Liver (tissue), 9 donors: ENCODE data around the gene CCDC6. TPM values are rescaled to one million over a fixed set of nuclear protein-coding genes. Genes with fewer than 3 reads are reported as not detected.

Experiments
- DNase-seq: peaks from one replicate; pipeline ENCODE4 v3.0.0-alpha.2; 2017; ENCODE audit warnings: low spot score
- H3K27ac ChIP-seq, 2 donors: one replicate each; pipeline ENCODE4 v1.7.0; 2013; ENCODE audit warnings: inconsistent platforms in 2 of 2, low read length in 2 of 2, control low read depth in 1 of 2, low read depth in 1 of 2, mild to moderate bottlenecking in 1 of 2
- H3K27me3 ChIP-seq, 4 donors: one replicate each; pipeline versions ENCODE4 v1.6.1 to v1.7.0; 2013; ENCODE audit warnings: low read length in 3 of 4, inconsistent platforms in 1 of 4, mild to moderate bottlenecking in 1 of 4, moderate library complexity in 1 of 4; ENCODE audit not compliant: control insufficient read depth in 4 of 4, insufficient read depth in 4 of 4
- H3K36me3 ChIP-seq, 4 donors: one replicate each; pipeline versions ENCODE4 v1.6.1 to v1.7.0; 2013; ENCODE audit warnings: low read length in 3 of 4, mild to moderate bottlenecking in 3 of 4, low read depth in 1 of 4, moderate library complexity in 1 of 4; ENCODE audit not compliant: control insufficient read depth in 4 of 4, insufficient read depth in 3 of 4
- H3K4me1 ChIP-seq, 4 donors: one replicate each; pipeline versions ENCODE4 v1.6.1 to v1.7.0; 2013; ENCODE audit warnings: low read length in 3 of 4, mild to moderate bottlenecking in 3 of 4, moderate library complexity in 1 of 4; ENCODE audit not compliant: control insufficient read depth in 4 of 4, insufficient read depth in 4 of 4
- H3K4me3 ChIP-seq, 3 donors: one replicate each; pipeline versions ENCODE4 v1.6.1 to v1.7.0; 2013; ENCODE audit warnings: low read length in 3 of 3, control low read depth in 1 of 3, low read depth in 1 of 3, mild to moderate bottlenecking in 1 of 3
- H3K9ac ChIP-seq, 2 donors: one replicate each; pipeline ENCODE4 v1.7.0; 2013; ENCODE audit warnings: low read length in 2 of 2, mild to moderate bottlenecking in 2 of 2, moderate library complexity in 2 of 2, control low read depth in 1 of 2, low read depth in 1 of 2
- H3K9me3 ChIP-seq, 4 donors: one replicate each; pipeline versions ENCODE4 v1.6.1 to v1.7.0; 2013; ENCODE audit warnings: low read length in 3 of 4; ENCODE audit not compliant: control insufficient read depth in 4 of 4
- ATF3 ChIP-seq: IDR thresholded peaks from 2 replicates; pipeline ENCODE4 v1.6.1; 2016; ENCODE audit warnings: antibody characterized with exemption
- CTCF ChIP-seq: fragments of 150-350 bp; IDR thresholded peaks from 2 replicates; pipeline ENCODE4 v1.5.1; 2017; ENCODE audit warnings: improper control_type of control experiment, low read depth, low read length; ENCODE audit not compliant: missing input control
- EGR1 ChIP-seq, 2 donors: IDR thresholded peaks; 2 replicates each; pipeline ENCODE4 v1.6.1; 2016 to 2018; ENCODE audit warnings: antibody characterized with exemption in 2 of 2, low read depth in 2 of 2
- FOXA1 ChIP-seq: IDR thresholded peaks from 2 replicates; pipeline ENCODE4 v1.6.1; 2016; ENCODE audit warnings: antibody characterized with exemption
- FOXA2 ChIP-seq: IDR thresholded peaks from 2 replicates; pipeline ENCODE4 v1.6.1; 2016; ENCODE audit warnings: antibody characterized with exemption
- GABPA ChIP-seq, 2 donors: IDR thresholded peaks in 1 of 2; conservative IDR thresholded peaks in 1 of 2; 2 replicates each; pipeline ENCODE4 v1.6.1; 2016; ENCODE audit warnings: antibody characterized with exemption in 2 of 2, mild to moderate bottlenecking in 1 of 2, moderate library complexity in 1 of 2
- HNF4A ChIP-seq, 2 donors: conservative IDR thresholded peaks; 2 replicates each; pipeline ENCODE4 v1.6.1; 2016; ENCODE audit warnings: antibody characterized with exemption in 2 of 2, mild to moderate bottlenecking in 2 of 2
- HNF4G ChIP-seq: IDR thresholded peaks from 2 replicates; pipeline ENCODE4 v1.6.1; 2016; ENCODE audit warnings: antibody characterized with exemption
- JUND ChIP-seq, 2 donors: IDR thresholded peaks; 2 replicates each; pipeline ENCODE4 v1.6.1; 2016; ENCODE audit warnings: antibody characterized with exemption in 2 of 2
- MAX ChIP-seq: IDR thresholded peaks from 2 replicates; pipeline ENCODE4 v1.6.1; 2016; ENCODE audit warnings: antibody characterized with exemption
- NR2F2 ChIP-seq: IDR thresholded peaks from 2 replicates; pipeline ENCODE4 v1.6.1; 2016; ENCODE audit warnings: antibody characterized with exemption
- RAD21 ChIP-seq, 2 donors: IDR thresholded peaks; 2 replicates each; pipeline ENCODE4 v1.6.1; 2016; ENCODE audit warnings: antibody characterized with exemption in 2 of 2, mild to moderate bottlenecking in 2 of 2
- REST ChIP-seq: IDR thresholded peaks from 2 replicates; pipeline ENCODE4 v1.6.1; 2016; ENCODE audit warnings: antibody characterized with exemption, mild to moderate bottlenecking
- RXRA ChIP-seq, 2 donors: IDR thresholded peaks; 2 replicates each; pipeline ENCODE4 v1.6.1; 2017 to 2018; ENCODE audit warnings: antibody characterized with exemption in 2 of 2, mild to moderate bottlenecking in 1 of 2
- SP1 ChIP-seq: IDR thresholded peaks from 2 replicates; pipeline ENCODE4 v1.6.1; 2018; ENCODE audit warnings: antibody characterized with exemption, mild to moderate bottlenecking
- TAF1 ChIP-seq: conservative IDR thresholded peaks from 2 replicates; pipeline ENCODE4 v1.6.1; 2016; ENCODE audit warnings: antibody characterized with exemption, mild to moderate bottlenecking
- YY1 ChIP-seq: IDR thresholded peaks from 2 replicates; pipeline ENCODE4 v1.6.1; 2016; ENCODE audit warnings: antibody characterized with exemption, mild to moderate bottlenecking
- ZBTB33 ChIP-seq: IDR thresholded peaks from 2 replicates; pipeline ENCODE4 v1.6.1; 2016; ENCODE audit warnings: antibody characterized with exemption
- WGBS: extraction: QIAGEN DNeasy Blood & Tissue Kit; methylation state at CpG from one replicate; pipeline ENCODE4 v1.1.7; 2013; 5-methylcytosine and 5-hydroxymethylcytosine counted together
- polyA plus RNA-seq, 2 donors: library from polyadenylated mRNA; stranded (reverse) in 1 of 2; unstranded in 1 of 2; fragments of 200-250 nt in 1 of 2; fragments of >200 nt in 1 of 2; fragmentation: Nextera tagmentation in 1 of 2; extraction: Ambion mirVana in 1 of 2; gene quantifications; one replicate each; pipeline versions ENCODE4 v1.2.1 to v1.2.3, GENCODE V29; 2013 to 2015
- total RNA-seq, 2 donors: library from RNA; depleted of rRNA; stranded (reverse); fragments of >200 nt; gene quantifications; one replicate each; pipeline ENCODE4 v1.2.3, GENCODE V29; 2014
- donor health status: healthy.
- donor health status: healthy.
- donor health status: healthy.
- donor health status: healthy.
- donor health status: healthy.

CCDC6 gene
- total and polyA plus RNA-seq, 4 donors: 4.7 to 14.3 (median 8.8) TPM

- TF ChIP-seq ZBTB33 (no peak), NR2F2 (no peak), RXRA (IDR thresholded peaks at IDR 0.05) (no peak), GABPA (IDR thresholded peaks at IDR 0.05 in 1 of 2, conservative IDR thresholded peaks at IDR 0.05 in 1 of 2) (no peak)
These were observed 38.1 kb upstream of the CCDC6 start (continued) for GRCh38 chr10:59944339-59944935.

- H3K27ac ChIP-seq: no peak overlapping the region
These were observed 36.2 kb upstream of the CCDC6 start for GRCh38 chr10:59942556-59942955.

More at GRCh38 chr10:59942556-59942955, 36.2 kb upstream of the CCDC6 start:
- Histone ChIP-seq H3K9me3 (no peaks in the 10 kb centered on the region), H3K4me3 (no peak overlapping the region), H3K9ac (no peak overlapping the region), H3K27me3 (peaks cover 0 to 4% (median 0%) of the 10 kb centered on the region in 4 donors), H3K36me3 (no peaks in the 10 kb centered on the region), H3K4me1 (no peaks in the 10 kb centered on the region)
- TF ChIP-seq RAD21 (IDR thresholded peaks at IDR 0.05) (no peak), EGR1 (IDR thresholded peaks at IDR 0.05; ENCODE audit: low read depth in 2 of 2) (no peak), FOXA1 (no peak), MAX (no peak), HNF4G (no peak), YY1 (no peak), FOXA2 (no peak), TAF1 (no peak), ATF3 (no peak), REST (no peak), RXRA (IDR thresholded peaks at IDR 0.05) (no peak), SP1 (no peak), GABPA (IDR thresholded peaks at IDR 0.05 in 1 of 2, conservative IDR thresholded peaks at IDR 0.05 in 1 of 2) (no peak), CTCF (no peak), JUND (IDR thresholded peaks at IDR 0.05) (no peak), NR2F2 (no peak), ZBTB33 (no peak), HNF4A (conservative IDR thresholded peaks at IDR 0.05) (no peak)
- DNase-seq: no peak
- 94% methylated on average over 4 of the region's 4 CpGs for WGBS
